ENCODE measurements around the gene OPCML.

OPCML gene

DNA sequence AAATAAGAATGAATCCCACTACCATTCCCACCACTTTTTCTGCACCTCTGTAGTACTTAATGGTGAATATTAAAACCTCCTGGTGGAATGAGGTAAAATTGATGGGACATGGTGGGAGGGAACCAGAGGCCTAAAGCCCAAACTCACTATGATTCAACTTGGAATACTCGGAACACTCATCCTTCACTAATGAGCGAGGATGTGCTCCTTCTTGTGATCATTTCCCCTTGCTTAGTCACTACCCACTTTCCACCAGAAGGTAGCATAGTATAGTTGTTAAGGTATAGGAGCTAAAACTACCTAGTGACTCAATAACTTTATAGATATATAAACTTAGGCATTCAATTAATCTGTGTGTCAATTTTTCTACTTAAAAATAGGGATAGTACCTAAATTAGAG lies 728.9 kb downstream of the OPCML start:
- no peak overlapping the region for H3K4me3 ChIP-seq (ENCODE audit: low read length in 2 of 2)
- H3K23ac ChIP-seq (ENCODE audit: low read depth, low read length, poor library complexity) = no peak overlapping the region
- no peaks in the 10 kb centered on the region for H3K9me3 ChIP-seq (replicated peaks in 1 of 2; ENCODE audit: control insufficient read depth in 2 of 2, insufficient read depth in 1 of 2, low read depth in 1 of 2, low read length in 2 of 2)
- no peak overlapping the region for H3K14ac ChIP-seq (ENCODE audit: low read length)
- no peak for DNase-seq (ENCODE audit: low spot score)
- no peak overlapping the region for H2BK12ac ChIP-seq (ENCODE audit: low read length)
- H2BK120ac ChIP-seq (ENCODE audit: low read depth, low read length) = no peak overlapping the region
- no peak overlapping the region for H3K4ac ChIP-seq (ENCODE audit: low read length)
- no peak overlapping the region for H2BK15ac ChIP-seq (ENCODE audit: low read length)
- H4K91ac ChIP-seq (ENCODE audit: low read depth, low read length, poor library complexity) = no peak overlapping the region
- no peak overlapping the region for H3K27ac ChIP-seq (replicated peaks; ENCODE audit: low read length)
- no peak overlapping the region for H2AK5ac ChIP-seq (ENCODE audit: low read depth, low read length)
- H3K9ac ChIP-seq (ENCODE audit: low read depth, low read length, poor library complexity) = no peak overlapping the region
- no peaks in the 10 kb centered on the region for H3K79me1 ChIP-seq (ENCODE audit: low read depth, low read length)
- no peaks in the 10 kb centered on the region for H3K27me3 ChIP-seq (ENCODE audit: control insufficient read depth in 3 of 3, insufficient read depth in 3 of 3, low read depth in 1 of 3, low read length in 3 of 3)
- no peak overlapping the region for H3K4me2 ChIP-seq (ENCODE audit: insufficient read depth, low read length, poor library complexity, severe bottlenecking)
- no peak overlapping the region for H2AFZ ChIP-seq (ENCODE audit: low read length)
- no peak overlapping the region for H3K18ac ChIP-seq (ENCODE audit: low read length)
- no peaks in the 10 kb centered on the region for H3K36me3 ChIP-seq (replicated peaks in 1 of 2; ENCODE audit: control insufficient read depth in 2 of 2, insufficient read depth in 2 of 2, low read length in 2 of 2)
- WGBS, 2 donors (ENCODE audit: extremely low coverage in 2 of 2, insufficient read length in 2 of 2, insufficient replicate concordance in 1 of 2) = no CpG with 5 or more reads among the region's 2 CpGs
- H3K4me1 ChIP-seq (ENCODE audit: control insufficient read depth in 2 of 2, insufficient read depth in 1 of 2, low read depth in 1 of 2, low read length in 2 of 2) = peaks cover 0 to 2% of the 10 kb centered on the region in 2 donors
- H4K8ac ChIP-seq (ENCODE audit: low read depth, low read length) = no peak overlapping the region
- no peak overlapping the region for H2BK5ac ChIP-seq (ENCODE audit: low read length)

DNA sequence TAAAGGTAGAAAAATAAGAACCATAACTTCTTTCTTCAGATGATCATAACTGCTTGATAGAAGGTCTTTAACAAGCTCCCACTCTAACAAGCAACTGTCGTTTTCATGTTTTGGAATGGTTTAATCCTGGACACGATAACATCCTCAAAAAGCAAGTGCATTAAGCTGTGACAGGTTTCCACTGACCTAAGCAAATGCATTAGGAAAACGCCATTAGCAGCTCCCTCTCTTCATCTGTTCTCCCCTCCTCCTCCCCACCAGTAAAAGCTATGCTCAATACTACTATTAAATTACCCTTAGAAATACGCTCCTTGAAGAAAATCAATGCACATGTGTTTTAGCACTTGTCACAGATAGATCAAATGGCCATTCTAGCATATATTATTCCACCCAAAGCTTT lies 729.4 kb downstream of the OPCML start:
- H3K18ac ChIP-seq (ENCODE audit: low read length) = no peak overlapping the region
- H3K23ac ChIP-seq (ENCODE audit: low read depth, low read length, poor library complexity) = no peak overlapping the region
- no peak overlapping the region for H3K27ac ChIP-seq (replicated peaks; ENCODE audit: low read length)
- no peak overlapping the region for H2BK5ac ChIP-seq (ENCODE audit: low read length)
- no peaks in the 10 kb centered on the region for H3K36me3 ChIP-seq (replicated peaks in 1 of 2; ENCODE audit: control insufficient read depth in 2 of 2, insufficient read depth in 2 of 2, low read length in 2 of 2)
- no peak for DNase-seq (ENCODE audit: low spot score)
- no peak overlapping the region for H2BK15ac ChIP-seq (ENCODE audit: low read length)
- no peaks in the 10 kb centered on the region for H3K9me3 ChIP-seq (replicated peaks in 1 of 2; ENCODE audit: control insufficient read depth in 2 of 2, insufficient read depth in 1 of 2, low read depth in 1 of 2, low read length in 2 of 2)
- H3K4me2 ChIP-seq (ENCODE audit: insufficient read depth, low read length, poor library complexity, severe bottlenecking) = no peak overlapping the region
- H3K4ac ChIP-seq (ENCODE audit: low read length) = no peak overlapping the region
- H4K8ac ChIP-seq (ENCODE audit: low read depth, low read length) = no peak overlapping the region
- H3K79me1 ChIP-seq (ENCODE audit: low read depth, low read length) = no peaks in the 10 kb centered on the region
- H2BK12ac ChIP-seq (ENCODE audit: low read length) = no peak overlapping the region
- H3K4me3 ChIP-seq (ENCODE audit: low read length in 2 of 2) = no peak overlapping the region
- H4K91ac ChIP-seq (ENCODE audit: low read depth, low read length, poor library complexity) = no peak overlapping the region
- H2AFZ ChIP-seq (ENCODE audit: low read length) = no peak overlapping the region
- H2BK120ac ChIP-seq (ENCODE audit: low read depth, low read length) = no peak overlapping the region
- no peak overlapping the region for H3K9ac ChIP-seq (ENCODE audit: low read depth, low read length, poor library complexity)
- no peak overlapping the region for H2AK5ac ChIP-seq (ENCODE audit: low read depth, low read length)
- no CpG with 5 or more reads among the region's 4 CpGs for WGBS, 2 donors (ENCODE audit: extremely low coverage in 2 of 2, insufficient read length in 2 of 2, insufficient replicate concordance in 1 of 2)
- H3K4me1 ChIP-seq (ENCODE audit: control insufficient read depth in 2 of 2, insufficient read depth in 1 of 2, low read depth in 1 of 2, low read length in 2 of 2) = peaks cover 0 to 2% of the 10 kb centered on the region in 2 donors
- no peaks in the 10 kb centered on the region for H3K27me3 ChIP-seq (ENCODE audit: control insufficient read depth in 3 of 3, insufficient read depth in 3 of 3, low read depth in 1 of 3, low read length in 3 of 3)
- H3K14ac ChIP-seq (ENCODE audit: low read length) = no peak overlapping the region

DNA sequence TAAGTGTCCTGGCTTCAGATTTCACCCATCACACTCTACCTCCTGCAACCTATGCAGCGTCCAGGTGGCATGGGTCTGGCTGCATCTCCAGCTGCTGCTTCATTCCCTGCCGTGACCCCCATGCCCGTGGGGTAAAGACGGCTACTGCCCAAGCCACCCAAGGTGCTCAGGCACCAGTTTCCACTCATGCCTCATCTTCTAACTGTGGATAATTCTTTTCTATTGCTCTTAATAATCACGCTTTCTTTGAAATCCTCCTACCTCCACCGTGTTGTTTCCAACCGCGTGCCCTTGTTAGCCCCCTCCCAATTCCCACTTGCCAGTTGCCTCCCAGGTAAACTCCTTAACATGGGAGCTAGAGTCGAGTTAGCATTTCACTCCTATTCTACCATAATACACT lies 738.5 kb downstream of the OPCML start:
- Histone ChIP-seq H3K4me2 (ENCODE audit: insufficient read depth, low read length, poor library complexity, severe bottlenecking) (no peak overlapping the region), H2BK5ac (ENCODE audit: low read length) (no peak overlapping the region), H2BK15ac (ENCODE audit: low read length) (no peak overlapping the region), H4K8ac (ENCODE audit: low read depth, low read length) (no peak overlapping the region), H3K9ac (ENCODE audit: low read depth, low read length, poor library complexity) (no peak overlapping the region), H3K23ac (ENCODE audit: low read depth, low read length, poor library complexity) (no peak overlapping the region), H4K91ac (ENCODE audit: low read depth, low read length, poor library complexity) (no peak overlapping the region), H3K4ac (ENCODE audit: low read length) (no peak overlapping the region), H3K27me3 (ENCODE audit: control insufficient read depth in 3 of 3, insufficient read depth in 3 of 3, low read depth in 1 of 3, low read length in 3 of 3) (no peaks in the 10 kb centered on the region), H3K9me3 (replicated peaks in 1 of 2; ENCODE audit: control insufficient read depth in 2 of 2, insufficient read depth in 1 of 2, low read depth in 1 of 2, low read length in 2 of 2) (no peaks in the 10 kb centered on the region), H3K14ac (ENCODE audit: low read length) (no peak overlapping the region), H2BK120ac (ENCODE audit: low read depth, low read length) (no peak overlapping the region), H3K4me3 (ENCODE audit: low read length in 2 of 2) (no peak overlapping the region), H3K27ac (replicated peaks; ENCODE audit: low read length) (no peak overlapping the region), H3K36me3 (replicated peaks in 1 of 2; ENCODE audit: control insufficient read depth in 2 of 2, insufficient read depth in 2 of 2, low read length in 2 of 2) (no peaks in the 10 kb centered on the region), H2BK12ac (ENCODE audit: low read length) (no peak overlapping the region), H3K4me1 (ENCODE audit: control insufficient read depth in 2 of 2, insufficient read depth in 1 of 2, low read depth in 1 of 2, low read length in 2 of 2) (peaks cover 2 to 7% of the 10 kb centered on the region in 2 donors), H3K79me1 (ENCODE audit: low read depth, low read length) (no peaks in the 10 kb centered on the region), H2AFZ (ENCODE audit: low read length) (no peak overlapping the region), H3K18ac (ENCODE audit: low read length) (no peak overlapping the region), H2AK5ac (ENCODE audit: low read depth, low read length) (no peak overlapping the region)
- no CpG with 5 or more reads among the region's 9 CpGs for WGBS, 2 donors (ENCODE audit: extremely low coverage in 2 of 2, insufficient read length in 2 of 2, insufficient replicate concordance in 1 of 2)
- DNase-seq (ENCODE audit: low spot score) = no peak

DNA sequence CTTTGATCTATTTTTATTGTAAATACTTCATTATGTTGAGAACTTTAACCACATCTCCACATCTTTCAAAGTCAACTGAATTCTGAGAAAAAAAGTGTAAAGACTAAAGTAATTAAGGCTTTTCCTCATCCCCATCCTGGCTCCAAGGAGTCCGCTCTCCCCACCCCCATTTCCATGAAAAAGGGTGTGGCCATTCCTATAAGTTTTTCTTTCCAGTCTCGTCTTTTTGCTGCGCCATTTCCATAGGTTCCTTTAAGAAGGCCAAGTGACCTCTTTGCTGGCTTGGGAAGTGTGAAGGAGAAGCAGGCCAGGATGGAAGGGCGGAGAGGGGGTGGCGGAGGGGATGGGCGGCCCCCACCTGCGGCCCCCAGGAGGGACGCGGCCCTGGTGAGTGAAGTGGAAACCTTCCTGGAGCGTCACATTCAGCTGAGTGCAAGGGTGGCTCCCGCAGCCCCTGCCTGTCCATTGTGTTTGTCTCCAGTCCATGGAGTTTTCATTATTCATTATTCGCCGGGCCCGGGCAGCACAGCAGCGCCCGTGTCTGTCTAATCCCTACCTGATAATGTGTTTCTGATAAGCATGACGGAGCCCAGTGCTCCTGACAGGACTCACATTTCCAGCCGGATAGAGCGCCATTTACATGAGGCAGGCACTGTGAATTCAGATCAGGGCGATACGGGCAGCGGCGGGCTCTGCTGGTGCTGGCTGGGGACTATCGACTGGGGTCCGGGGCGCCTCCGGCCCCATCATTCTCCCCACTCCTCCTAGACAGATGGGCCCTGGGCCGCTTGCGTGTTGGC lies 739.8 kb downstream of the OPCML start:
- Histone ChIP-seq H3K36me3 (replicated peaks in 1 of 2; ENCODE audit: control insufficient read depth in 2 of 2, insufficient read depth in 2 of 2, low read length in 2 of 2) (no peaks in the 10 kb centered on the region), H3K4me3 (ENCODE audit: low read length in 2 of 2) (no peak overlapping the region), H2BK120ac (ENCODE audit: low read depth, low read length) (no peak overlapping the region), H2BK15ac (ENCODE audit: low read length) (no peak overlapping the region), H2BK12ac (ENCODE audit: low read length) (no peak overlapping the region), H3K9me3 (replicated peaks in 1 of 2; ENCODE audit: control insufficient read depth in 2 of 2, insufficient read depth in 1 of 2, low read depth in 1 of 2, low read length in 2 of 2) (no peaks in the 10 kb centered on the region), H2BK5ac (ENCODE audit: low read length) (no peak overlapping the region), H3K18ac (ENCODE audit: low read length) (no peak overlapping the region), H3K27me3 (ENCODE audit: control insufficient read depth in 3 of 3, insufficient read depth in 3 of 3, low read depth in 1 of 3, low read length in 3 of 3) (no peaks in the 10 kb centered on the region), H3K4me2 (ENCODE audit: insufficient read depth, low read length, poor library complexity, severe bottlenecking) (peak overlapping the region; percentile 30), H3K27ac (replicated peaks; ENCODE audit: low read length) (no peak overlapping the region), H3K79me1 (ENCODE audit: low read depth, low read length) (no peaks in the 10 kb centered on the region), H3K9ac (ENCODE audit: low read depth, low read length, poor library complexity) (no peak overlapping the region), H3K4me1 (ENCODE audit: control insufficient read depth in 2 of 2, insufficient read depth in 1 of 2, low read depth in 1 of 2, low read length in 2 of 2) (peaks cover 2 to 7% of the 10 kb centered on the region in 2 donors), H3K14ac (ENCODE audit: low read length) (no peak overlapping the region), H3K23ac (ENCODE audit: low read depth, low read length, poor library complexity) (no peak overlapping the region), H2AK5ac (ENCODE audit: low read depth, low read length) (no peak overlapping the region), H4K91ac (ENCODE audit: low read depth, low read length, poor library complexity) (no peak overlapping the region), H4K8ac (ENCODE audit: low read depth, low read length) (no peak overlapping the region), H3K4ac (ENCODE audit: low read length) (no peak overlapping the region), H2AFZ (ENCODE audit: low read length) (peak overlapping the region; percentile 64)
- DNase-seq (ENCODE audit: low spot score) = no peak
- WGBS, 2 donors (ENCODE audit: extremely low coverage in 2 of 2, insufficient read length in 2 of 2, insufficient replicate concordance in 1 of 2) = no CpG with 5 or more reads among the region's 29 CpGs
